22Rv1 (cell line): ENCODE measurements around the gene CAMTA1.

ENCODE experiments used
- ZFX ChIP-seq: fragments of 450-650 bp; IDR thresholded peaks from 2 replicates; pipeline ENCODE4 v1.6.1; 2017; ENCODE audit warnings: antibody characterized with exemption, borderline replicate concordance
- TF ChIP-seq, protein P1 (sequence below): fragments of 450-650 bp; IDR thresholded peaks from 2 replicates; pipeline ENCODE4 v1.5.1; 2017; ENCODE audit warnings: mild to moderate bottlenecking

DNA sequence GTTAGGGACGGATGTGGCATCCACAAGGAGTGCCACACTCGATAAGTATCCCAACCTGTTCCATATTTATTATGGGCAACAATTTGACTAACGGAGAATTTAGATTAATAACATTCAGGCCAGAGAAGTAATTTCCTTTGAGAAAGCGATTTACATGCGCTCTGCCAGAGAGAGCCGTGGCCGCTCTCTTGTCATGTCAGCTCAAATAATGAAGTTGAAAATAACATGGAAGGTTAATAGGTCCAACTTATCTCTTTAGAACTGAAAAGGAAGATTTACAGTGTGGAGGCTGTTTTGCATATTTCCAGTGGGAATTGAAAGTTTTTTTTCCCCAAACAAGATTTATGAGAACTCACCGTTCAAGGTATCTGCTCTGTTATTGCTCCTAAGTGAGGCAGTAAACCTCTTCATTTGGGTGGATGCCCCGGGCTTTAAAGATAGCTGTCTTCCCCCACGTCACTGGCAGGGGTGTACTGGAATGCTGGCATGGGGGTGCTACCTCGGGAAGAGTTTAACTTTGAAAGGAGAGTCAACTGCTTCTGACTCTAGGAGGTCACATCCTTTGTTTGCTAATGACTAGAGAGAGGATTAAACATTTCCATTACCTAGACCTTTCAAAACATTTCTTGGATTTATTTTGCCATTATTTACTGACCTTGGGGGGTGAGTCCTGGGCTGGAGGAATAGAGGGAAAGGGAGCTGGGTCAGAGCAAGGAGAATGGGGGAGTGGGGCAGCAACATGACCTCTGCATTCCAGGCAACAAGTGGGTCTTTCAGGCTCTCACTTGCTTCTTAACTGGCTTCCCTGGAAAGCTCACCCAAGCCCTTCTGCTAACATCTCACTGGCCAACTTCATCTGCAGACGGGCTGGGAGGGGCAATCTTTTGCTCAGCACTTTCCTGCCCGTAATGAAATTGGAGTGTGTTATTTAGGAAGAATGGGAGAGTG, 204.2 kb downstream of the CAMTA1 start:
- TF ChIP-seq, protein P1, sequence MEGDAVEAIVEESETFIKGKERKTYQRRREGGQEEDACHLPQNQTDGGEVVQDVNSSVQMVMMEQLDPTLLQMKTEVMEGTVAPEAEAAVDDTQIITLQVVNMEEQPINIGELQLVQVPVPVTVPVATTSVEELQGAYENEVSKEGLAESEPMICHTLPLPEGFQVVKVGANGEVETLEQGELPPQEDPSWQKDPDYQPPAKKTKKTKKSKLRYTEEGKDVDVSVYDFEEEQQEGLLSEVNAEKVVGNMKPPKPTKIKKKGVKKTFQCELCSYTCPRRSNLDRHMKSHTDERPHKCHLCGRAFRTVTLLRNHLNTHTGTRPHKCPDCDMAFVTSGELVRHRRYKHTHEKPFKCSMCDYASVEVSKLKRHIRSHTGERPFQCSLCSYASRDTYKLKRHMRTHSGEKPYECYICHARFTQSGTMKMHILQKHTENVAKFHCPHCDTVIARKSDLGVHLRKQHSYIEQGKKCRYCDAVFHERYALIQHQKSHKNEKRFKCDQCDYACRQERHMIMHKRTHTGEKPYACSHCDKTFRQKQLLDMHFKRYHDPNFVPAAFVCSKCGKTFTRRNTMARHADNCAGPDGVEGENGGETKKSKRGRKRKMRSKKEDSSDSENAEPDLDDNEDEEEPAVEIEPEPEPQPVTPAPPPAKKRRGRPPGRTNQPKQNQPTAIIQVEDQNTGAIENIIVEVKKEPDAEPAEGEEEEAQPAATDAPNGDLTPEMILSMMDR: no peak
- no peak for TF ChIP-seq ZFX
